ENCODE data around the gene ADGRL2. TPM values are rescaled to one million over a fixed set of nuclear protein-coding genes. Genes with fewer than 3 reads are reported as not detected.

ADGRL2 gene
- 33.3 TPM for total RNA-seq
- long read RNA-seq, partial matches to known transcripts: 10 of 24 reads
- long read RNA-seq, other reads (novel, unspliced or antisense): 14 of 24 reads

DNA sequence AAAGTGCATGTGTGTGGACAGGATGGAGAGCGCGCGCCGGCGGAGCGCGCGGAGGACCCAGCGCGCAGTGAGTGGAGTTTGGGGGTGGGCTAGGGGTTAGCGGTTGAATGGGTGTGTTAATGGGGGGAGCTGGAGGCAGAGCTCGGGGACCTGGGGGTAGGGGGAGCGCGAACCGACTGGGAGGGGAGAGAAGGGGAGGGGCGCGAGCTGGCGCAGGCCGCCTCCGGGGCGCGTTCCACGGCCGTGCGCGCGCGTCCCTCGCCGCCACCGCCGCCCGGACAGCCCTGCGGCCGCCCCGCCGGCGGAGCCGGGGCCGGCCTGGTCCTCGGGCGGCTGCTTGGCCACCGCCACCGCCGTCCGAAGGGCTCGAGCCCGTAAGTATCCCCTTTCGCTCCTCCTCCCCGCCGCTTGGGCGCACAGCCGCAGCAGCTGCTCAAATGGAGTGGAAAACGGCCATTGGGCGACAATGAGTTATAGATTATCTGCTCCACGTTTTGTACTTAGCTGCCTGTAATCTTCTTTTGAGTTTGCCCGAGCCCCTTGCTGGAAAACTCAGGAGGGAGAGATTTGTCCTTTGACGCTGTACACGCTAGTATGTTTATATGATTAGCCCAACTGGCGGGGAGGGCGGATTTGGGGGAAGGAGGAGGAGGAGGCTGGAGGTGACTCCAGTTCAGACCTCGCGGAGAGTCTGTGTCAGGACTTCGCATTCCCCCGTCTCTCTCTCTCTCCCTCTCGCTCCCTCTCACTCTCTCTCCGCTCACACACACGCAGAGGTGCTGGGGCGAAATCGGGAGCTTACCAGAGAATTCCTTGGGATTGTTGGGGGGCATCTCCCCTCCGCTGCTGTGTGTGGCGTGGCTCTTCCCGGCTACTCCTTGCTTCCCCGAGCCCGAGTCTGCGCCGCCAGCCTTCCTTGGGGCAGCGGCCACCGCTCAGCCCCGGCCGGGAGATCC lies at the start of gene ADGRL2:
Gene ADGRL2 (plus strand): TSS at position 240 of the 956 bp plus-strand sequence. CDS start 36,051 bp downstream, outside the sequence.
- intact Hi-C loops (cut with DNase I): loop anchor here (5.0 to 10.0 kb wide), 3 partner anchors 304 to 494 kb away; no protein-coding TSS in a partner anchor
- peak; percentile 86 for DNase-seq (ENCODE audit: low spot score)

- intact Hi-C loops (cut with DNase I): no loop called here
- DNase-seq (ENCODE audit: low spot score): no peak
These were observed 47.9 kb upstream of the ADGRL2 start for GRCh38 chr1:81752840-81753239.

- intact Hi-C loops (cut with DNase I): no loop called here
- no peak for DNase-seq (ENCODE audit: low spot score)
These were observed 46.3 kb upstream of the ADGRL2 start for GRCh38 chr1:81754424-81754823.

DNA sequence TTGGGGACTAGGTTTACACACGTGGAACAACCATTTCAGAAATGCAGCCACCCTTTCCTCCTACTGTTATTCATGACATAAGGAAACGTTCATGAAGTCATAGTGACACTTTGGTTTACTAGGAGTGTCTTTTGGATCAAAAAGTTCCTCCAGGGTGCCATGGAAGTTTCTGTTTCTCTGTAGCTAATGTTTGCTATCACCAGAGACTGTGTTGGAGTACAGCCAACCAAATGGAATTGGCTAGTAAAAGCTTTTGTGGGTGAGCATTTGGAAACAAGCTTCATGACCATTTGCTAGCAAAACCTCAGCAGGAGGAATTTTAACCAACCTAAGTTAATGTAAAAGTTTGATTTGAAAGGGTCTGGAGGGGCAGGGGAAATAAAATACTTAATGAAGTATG lies 43.9 kb upstream of the ADGRL2 start:
- no peak for DNase-seq (ENCODE audit: low spot score)
- intact Hi-C loops (cut with DNase I): no loop called here

DNA sequence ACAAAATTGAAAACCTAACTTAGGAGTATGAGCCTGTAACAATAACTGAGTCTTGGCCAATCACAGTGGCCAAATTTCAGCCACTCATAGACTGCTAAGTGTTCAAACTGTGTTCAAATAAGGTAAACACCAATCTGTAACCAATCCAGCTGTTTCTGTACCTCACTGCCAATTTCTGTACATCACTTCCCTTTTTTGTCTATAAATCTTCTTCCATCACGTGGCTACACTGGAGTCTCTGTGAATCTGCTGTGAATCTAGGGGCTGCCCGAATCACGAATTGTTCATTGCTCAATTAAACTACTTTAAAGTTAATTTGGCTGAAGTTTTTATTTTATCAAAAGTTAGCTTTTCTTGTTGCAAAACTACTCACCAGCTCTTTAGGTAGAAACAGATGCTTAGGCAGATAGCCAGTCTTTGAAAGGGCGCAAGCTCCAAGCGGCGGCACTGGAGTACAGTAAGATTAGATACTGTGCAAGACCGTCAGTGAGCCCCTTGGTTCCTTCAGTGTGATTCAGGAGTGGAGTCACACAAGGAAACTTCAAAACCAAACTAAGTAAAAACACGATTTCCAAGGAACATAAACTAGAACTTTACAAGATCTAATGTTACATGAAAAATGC lies 43.2 kb upstream of the ADGRL2 start:
- DNase-seq (ENCODE audit: low spot score): no peak
- intact Hi-C loops (cut with DNase I): no loop called here

- intact Hi-C loops (cut with DNase I): no loop called here
- no peak for DNase-seq (ENCODE audit: low spot score)
These were observed 42.6 kb upstream of the ADGRL2 start for GRCh38 chr1:81758181-81758580.

DNA sequence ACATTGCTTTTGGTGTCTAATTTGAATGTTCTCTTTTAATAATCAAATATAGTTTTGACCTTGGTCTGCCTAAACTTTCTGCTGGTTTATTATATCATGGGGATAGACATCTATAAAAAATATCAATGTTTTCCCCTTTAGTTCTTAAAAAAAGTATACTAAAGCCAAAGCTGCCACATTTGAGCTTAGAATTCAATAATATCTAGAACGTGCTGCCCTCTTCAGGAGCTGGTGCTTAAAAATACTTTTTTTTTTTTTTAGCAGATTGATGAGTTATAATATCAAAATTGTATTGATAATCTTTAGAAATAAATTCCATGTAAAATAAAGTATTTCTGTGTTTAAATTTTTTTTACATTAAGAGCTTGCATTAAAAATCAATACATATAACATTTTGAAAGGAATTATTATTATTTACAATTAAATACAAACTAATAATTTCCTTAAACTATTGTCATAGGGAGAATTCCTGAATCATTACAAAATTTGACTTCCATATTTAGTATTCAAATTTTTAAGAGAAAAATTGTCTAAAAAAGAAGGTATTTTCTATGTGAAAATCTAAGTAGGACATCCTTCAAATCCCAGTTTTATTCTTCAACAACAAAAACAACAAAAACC lies 40.1 kb upstream of the ADGRL2 start:
- intact Hi-C loops (cut with DNase I): loop anchor here (5.0 kb wide), 1 partner anchor 348 kb away; no protein-coding TSS in a partner anchor
- DNase-seq (ENCODE audit: low spot score): no peak

GRCh38 chr1:81775510-81775909 lies 25.2 kb upstream of the ADGRL2 start:
- intact Hi-C loops (cut with DNase I): no loop called here
- DNase-seq (ENCODE audit: low spot score): no peak

DNA sequence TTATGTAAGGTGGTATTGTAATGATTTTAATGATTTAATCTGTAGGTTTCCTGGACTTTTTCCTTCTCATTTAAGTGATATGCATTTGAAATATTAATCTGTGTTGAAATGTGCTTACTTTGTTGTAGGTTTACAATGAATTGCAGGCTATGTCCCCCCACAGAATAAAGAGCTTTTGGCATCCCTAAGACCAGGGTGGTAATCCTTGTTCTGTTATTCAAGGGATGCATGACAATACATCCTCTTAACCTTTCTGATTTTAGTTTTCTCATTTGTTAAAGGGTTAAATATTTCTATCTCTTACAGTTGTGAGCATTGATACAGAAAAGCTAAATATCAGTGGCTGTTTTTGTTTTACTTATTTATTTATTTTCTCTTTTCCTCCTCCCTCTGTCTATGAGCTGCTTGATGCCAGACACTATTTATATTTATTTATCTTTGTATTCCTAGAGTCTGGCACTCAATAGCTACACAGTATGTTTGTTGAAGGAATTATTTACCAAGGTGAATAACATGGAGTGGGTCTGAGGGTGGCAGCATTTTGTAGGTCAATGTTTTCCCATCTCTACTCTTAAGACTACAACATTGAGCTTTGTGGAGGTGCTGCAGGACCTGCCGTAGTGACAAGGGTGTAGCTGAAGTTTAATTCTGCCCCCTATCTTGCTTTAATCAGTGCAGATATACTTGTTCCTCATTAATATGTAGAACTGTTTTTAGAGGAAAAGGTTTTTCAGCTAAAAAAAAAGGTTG lies 19.9 kb upstream of the ADGRL2 start:
- intact Hi-C loops (cut with DNase I): no loop called here
- DNase-seq (ENCODE audit: low spot score): no peak

DNA sequence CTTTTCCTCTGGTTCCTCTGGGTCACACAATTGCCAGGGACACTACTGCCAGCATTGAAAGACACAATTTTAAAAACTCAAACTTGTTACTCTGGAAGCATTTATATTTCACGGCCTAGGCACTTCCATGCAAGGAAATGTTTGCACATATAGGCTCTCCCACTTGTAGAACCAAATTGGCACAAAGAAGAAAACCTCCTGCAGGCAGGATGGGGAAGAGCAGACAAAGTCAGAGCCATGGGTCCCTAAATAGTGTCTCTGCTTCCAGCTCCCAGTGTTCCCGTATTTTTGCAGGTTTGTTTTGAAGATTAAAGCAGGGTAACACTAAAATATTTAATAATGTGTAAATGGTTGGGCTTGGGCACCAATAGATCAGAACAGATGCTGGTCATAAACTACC lies 19.0 kb upstream of the ADGRL2 start:
- DNase-seq (ENCODE audit: low spot score): no peak
- intact Hi-C loops (cut with DNase I): no loop called here

GRCh38 chr1:81792184-81792583 lies 8.6 kb upstream of the ADGRL2 start:
- DNase-seq (ENCODE audit: low spot score): no peak
- intact Hi-C loops (cut with DNase I): no loop called here

DNA sequence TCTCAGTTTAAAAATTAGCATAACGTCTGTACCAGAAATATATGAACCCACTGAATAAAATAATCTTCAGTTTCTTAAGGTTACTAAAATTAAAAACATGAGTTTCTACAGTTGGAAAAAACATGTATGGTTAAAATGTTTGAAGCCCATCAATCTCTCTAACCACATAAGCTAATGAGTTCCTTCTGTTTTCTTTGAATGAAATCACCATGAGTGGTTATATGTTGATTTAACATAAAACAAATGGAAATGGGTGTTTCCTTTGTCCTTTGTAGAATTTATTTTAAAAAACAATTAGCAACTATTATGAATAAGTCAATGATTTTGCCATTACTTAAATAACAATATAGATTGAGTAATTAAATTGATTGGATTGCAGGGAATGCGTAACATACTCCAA lies 3.0 kb upstream of the ADGRL2 start:
- intact Hi-C loops (cut with DNase I): no loop called here
- no peak for DNase-seq (ENCODE audit: low spot score)

DNA sequence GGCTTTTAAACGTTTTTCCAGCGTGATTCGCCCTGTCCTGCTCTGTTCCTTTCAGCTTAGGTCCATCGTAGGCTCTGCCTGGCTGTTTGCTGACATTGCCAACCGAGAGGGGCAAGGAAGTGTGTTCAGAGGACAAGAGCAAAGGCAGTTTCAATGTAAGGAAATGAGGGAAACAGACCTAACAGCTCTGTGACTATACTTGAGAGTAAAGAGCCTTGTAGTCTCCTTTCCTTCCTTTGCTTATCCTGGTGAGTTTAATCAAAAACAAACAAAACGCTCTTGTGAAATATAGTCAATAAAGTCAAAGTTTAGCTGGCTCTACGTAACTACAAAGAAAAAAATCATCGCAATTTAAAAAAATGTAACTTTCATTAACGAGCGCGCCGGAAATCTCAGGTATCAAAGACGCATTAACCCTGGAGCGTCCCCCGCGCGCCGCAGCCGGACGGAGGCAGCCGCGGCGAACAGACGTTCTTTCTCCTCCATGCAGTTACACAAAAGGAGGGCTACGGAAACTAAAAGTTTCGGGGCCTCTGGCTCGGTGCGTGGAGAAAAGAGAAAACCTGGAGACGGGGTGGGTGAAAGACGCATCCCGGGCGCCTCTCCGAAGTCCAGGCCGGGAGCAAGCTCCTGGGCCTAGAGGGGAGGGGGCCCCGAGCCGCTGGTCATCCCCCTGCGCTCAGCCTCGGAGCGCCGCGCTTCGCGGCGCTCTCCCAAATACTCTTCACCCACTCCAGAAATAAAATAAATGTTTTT lies 617 bp upstream of the ADGRL2 start:
- intact Hi-C loops (cut with DNase I): loop anchor here (5.0 to 10.0 kb wide), 3 partner anchors 303 to 493 kb away; no protein-coding TSS in a partner anchor
- peak; percentile 77 for DNase-seq (ENCODE audit: low spot score)

DNA sequence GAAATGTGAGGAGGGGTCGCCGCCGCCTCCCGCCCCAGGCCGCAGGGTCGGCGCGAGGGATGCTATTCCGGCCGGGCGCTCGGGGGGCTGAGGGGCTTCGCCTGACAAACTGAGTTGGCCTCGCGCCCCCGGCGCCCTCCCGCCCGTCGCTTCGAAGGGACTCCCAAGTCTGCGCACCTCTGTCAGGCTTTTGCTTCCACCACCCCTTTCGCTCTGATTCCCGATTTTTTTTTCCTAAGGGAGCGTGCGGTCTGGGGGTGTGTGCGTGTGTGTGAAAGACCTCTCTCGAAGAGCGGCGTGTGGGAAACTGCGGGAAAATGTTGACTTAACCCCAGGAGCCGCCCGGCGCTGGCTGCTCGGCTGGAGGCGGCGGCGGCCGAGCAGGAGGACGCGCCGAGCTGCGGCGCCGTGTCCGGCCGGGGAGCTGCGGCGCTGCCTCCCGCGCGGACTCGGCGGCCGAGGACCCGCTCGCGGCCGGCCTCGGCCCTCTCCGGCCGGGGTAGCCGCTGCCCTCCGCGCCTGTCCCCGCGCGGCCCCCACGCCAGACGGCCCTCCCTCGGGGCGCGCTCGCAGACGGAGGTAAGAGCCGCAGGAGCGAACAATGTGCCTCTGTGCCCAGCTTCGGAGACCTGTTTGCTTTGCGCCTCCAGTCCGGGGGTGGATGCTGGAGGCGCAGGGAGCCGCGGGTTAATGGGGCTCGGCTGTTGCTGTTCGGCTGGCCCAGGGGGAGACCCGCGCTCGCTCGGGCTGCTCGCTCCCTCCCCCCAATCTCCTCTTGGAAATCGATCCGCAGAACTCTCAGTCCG lies 1.1 kb downstream of the ADGRL2 start:
- intact Hi-C loops (cut with DNase I): loop anchor here (5.0 to 10.0 kb wide), 3 partner anchors 305 to 495 kb away; no protein-coding TSS in a partner anchor
- DNase-seq (ENCODE audit: low spot score): no peak

GRCh38 chr1:81802457-81802706 lies 1.6 kb downstream of the ADGRL2 start:
- DNase-seq (ENCODE audit: low spot score): no peak
- intact Hi-C loops (cut with DNase I): loop anchor here (5.0 to 10.0 kb wide), 3 partner anchors 305 to 495 kb away; no protein-coding TSS in a partner anchor

- intact Hi-C loops (cut with DNase I): loop anchor here (5.0 to 10.0 kb wide), 3 partner anchors 306 to 496 kb away; no protein-coding TSS in a partner anchor
- peak; percentile 89 for DNase-seq (ENCODE audit: low spot score)
These were observed 2.1 kb downstream of the ADGRL2 start for GRCh38 chr1:81802707-81803430.

DNA sequence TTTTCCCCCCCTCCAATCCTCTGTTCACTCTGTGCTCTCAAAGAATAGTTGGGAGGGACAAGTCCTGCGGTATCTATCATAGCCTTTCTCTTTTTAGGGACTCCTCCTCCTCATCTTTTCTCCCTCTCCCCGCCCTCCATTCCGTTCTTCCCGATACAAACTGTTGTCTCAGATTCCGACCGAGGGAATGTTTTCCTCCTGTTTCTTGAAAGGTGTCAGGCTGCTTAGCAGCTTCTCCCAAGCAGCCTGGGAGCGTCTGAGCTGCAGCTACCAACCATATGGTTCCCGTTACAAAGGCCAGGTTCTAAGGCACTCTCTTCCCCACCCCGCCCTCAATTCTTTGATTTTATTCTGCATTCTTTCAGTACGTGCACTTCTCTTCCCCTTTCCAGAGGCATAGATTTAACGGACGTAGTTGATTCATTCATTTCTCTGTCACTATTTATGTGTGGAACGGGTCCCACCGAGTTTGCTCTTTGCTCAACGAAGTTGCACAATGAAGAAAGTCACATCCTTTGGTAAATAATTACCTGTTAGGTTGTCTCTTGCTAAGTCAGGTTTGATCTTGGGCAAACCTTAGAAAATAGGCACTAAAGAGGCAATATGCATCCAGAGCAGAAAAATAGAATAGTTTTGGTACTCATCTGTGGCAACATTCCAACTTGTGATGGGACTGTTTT lies 2.8 kb downstream of the ADGRL2 start:
- intact Hi-C loops (cut with DNase I): loop anchor here (5.0 to 10.0 kb wide), 3 partner anchors 306 to 496 kb away; no protein-coding TSS in a partner anchor
- DNase-seq (ENCODE audit: low spot score): no peak

Data from cardiac septum (tissue), 1 donor.